Measurements from ENCODE around the gene MMP10. TPM values are rescaled to one million over a fixed set of nuclear protein-coding genes. Genes with fewer than 3 reads are reported as not detected.

The MMP10 gene
- total and polyA plus RNA-seq, 2 of the 8 experiments (the other 6 are each of a cell fraction or from before 2014, with no cell fraction given): 0.03 to 0.17 TPM

DNA sequence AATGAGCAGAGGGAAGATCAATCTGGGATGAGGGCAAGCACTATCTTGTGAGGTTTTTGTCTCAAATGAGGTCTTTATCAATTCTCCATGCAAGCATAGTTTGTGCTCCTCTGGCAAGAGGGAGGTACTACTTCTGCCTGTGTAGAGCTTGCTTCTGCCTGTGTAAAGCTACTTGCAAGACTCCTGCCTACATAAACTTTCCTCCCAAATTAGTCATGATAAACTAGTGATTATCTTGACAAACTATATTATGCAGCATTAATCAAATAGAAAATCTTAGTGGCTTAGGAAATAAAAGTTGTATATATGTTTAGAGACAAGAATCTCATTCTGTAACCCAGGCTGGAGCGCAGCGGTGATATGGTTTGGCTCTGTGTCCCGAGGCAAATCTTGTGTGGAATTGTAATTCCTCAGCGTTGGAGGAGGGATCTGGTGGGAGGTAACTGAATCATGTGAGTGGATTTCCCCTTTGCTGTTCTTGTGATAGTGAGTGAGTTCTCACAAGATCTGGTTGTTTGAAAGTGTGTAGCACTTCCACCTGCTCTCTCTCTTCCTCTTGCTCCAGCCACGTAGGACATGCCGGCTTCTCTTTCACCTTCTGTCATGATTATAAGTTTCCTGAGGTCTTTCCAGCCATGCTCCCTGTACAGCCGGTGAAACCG, 8.0 kb upstream of the MMP10 start (continued):
- TF ChIP-seq, protein P1, sequence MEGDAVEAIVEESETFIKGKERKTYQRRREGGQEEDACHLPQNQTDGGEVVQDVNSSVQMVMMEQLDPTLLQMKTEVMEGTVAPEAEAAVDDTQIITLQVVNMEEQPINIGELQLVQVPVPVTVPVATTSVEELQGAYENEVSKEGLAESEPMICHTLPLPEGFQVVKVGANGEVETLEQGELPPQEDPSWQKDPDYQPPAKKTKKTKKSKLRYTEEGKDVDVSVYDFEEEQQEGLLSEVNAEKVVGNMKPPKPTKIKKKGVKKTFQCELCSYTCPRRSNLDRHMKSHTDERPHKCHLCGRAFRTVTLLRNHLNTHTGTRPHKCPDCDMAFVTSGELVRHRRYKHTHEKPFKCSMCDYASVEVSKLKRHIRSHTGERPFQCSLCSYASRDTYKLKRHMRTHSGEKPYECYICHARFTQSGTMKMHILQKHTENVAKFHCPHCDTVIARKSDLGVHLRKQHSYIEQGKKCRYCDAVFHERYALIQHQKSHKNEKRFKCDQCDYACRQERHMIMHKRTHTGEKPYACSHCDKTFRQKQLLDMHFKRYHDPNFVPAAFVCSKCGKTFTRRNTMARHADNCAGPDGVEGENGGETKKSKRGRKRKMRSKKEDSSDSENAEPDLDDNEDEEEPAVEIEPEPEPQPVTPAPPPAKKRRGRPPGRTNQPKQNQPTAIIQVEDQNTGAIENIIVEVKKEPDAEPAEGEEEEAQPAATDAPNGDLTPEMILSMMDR (IDR thresholded peaks at IDR 0.05; ENCODE audit: control extremely low read depth in 1 of 3, insufficient read depth in 1 of 3, low read depth in 1 of 3, low read length in 3 of 3): no peak
- TF ChIP-seq, protein P2, sequence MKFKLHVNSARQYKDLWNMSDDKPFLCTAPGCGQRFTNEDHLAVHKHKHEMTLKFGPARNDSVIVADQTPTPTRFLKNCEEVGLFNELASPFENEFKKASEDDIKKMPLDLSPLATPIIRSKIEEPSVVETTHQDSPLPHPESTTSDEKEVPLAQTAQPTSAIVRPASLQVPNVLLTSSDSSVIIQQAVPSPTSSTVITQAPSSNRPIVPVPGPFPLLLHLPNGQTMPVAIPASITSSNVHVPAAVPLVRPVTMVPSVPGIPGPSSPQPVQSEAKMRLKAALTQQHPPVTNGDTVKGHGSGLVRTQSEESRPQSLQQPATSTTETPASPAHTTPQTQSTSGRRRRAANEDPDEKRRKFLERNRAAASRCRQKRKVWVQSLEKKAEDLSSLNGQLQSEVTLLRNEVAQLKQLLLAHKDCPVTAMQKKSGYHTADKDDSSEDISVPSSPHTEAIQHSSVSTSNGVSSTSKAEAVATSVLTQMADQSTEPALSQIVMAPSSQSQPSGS (IDR thresholded peaks at IDR 0.05; ENCODE audit: low read length): no peak
- TF ChIP-seq TBP (IDR thresholded peaks at IDR 0.05; ENCODE audit: low read depth, low read length): no peak
- TF ChIP-seq SIX5 (IDR thresholded peaks at IDR 0.05; ENCODE audit: low read depth, low read length): no peak
- no peak for TF ChIP-seq CTBP2 (IDR thresholded peaks at IDR 0.05; ENCODE audit: borderline replicate concordance, insufficient read depth, insufficient read length, low read length)
- TF ChIP-seq CREB1 (IDR thresholded peaks at IDR 0.05): no peak
- no peak for TF ChIP-seq EGR1 (IDR thresholded peaks at IDR 0.05; ENCODE audit: borderline replicate concordance, low read depth, low read length)
- no peak for TF ChIP-seq SUZ12 (IDR thresholded peaks at IDR 0.05; ENCODE audit: low read length)
